Activated effector memory CD4-positive, alpha-beta T cell treated with anti-CD3 and anti-CD28 coated beads, Interleukin-2, amount 50 U/mL, for 16 hours (primary cell): ENCODE results near the gene ILK.

Experiments
- DNase-seq: peaks from one replicate; pipeline ENCODE4 v3.0.0-alpha.2; 2020

Gene ILK

DNA sequence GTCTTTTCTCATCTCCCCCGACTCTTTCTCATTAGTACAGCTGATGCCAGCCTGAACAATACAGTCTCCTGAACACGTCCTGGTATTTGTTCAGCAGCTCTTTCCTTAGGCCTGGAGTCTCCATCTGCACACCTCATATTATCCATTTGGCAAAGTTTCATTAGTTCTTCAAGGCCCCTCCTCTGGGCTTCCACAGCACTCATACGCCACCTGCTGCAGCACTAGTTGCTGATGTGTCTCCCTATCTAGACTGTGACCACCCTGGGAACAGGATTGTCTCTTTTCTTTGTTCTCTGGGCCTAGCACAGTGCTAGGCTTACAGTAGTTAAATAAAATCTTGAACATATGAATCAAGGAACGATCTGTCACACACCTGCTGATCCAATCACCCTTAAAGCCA, 34.9 kb downstream of the ILK start:
- DNase-seq: no peak

- DNase-seq: no peak
These were observed 36.7 kb downstream of the ILK start for GRCh38 chr11:6640036-6640984.

DNA sequence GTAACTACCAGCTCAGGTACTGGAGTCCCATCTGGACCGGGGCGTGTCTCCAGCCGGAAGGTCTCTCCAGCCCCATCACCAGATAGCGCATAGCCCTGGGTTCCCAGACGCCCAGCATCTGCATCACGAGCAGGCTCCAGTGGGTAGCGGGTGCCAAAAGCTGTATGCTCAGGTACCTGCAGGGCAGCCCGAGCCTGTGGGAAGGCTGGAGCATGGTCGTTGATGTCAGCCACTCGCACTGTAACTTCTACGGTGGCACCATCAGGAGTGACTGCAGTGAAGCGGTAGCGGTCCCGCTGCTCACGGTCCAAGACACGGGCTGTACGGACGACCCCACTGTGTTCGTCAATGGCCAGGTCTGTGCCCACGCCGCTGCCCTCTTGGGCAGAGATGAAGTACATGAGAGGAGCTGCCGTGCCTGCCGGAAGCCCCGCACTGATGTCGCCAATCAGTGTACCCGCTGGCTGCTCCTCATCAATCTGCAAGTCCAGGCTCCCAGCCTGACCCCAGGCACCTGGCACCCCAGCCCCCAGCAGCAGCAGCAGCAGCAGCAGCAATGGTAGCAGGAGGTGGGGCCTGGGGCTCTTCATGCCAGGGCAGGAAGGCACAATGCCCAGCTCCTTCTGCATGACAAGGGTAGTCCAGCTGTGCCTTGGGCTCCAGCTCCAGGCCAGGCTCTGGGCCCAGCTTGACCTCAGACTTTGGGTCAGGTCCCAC, 37.6 kb downstream of the ILK start:
- DNase-seq: no peak

- no peak for DNase-seq
These were observed 39.4 kb downstream of the ILK start for GRCh38 chr11:6642957-6643356.

- DNase-seq: no peak
These were observed 42.5 kb downstream of the ILK start for GRCh38 chr11:6646071-6646470.

DNA sequence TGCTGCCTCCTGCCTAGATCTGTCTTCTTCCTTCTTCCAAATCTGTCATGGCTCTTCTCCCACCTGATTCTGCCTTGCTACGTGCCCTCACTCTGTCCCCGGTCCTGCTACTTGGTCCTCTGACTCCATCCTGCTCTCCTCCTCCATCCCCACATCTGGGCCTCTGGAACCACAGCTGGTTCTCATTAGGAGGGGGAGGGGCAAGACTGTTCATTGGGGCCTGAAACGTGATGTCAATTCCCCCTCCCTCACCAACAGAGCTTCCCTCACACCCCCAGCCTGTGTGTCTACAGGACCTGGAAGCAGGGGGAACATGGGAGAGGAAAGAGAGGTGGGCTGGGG, 43.0 kb downstream of the ILK start:
- DNase-seq: no peak

DNA sequence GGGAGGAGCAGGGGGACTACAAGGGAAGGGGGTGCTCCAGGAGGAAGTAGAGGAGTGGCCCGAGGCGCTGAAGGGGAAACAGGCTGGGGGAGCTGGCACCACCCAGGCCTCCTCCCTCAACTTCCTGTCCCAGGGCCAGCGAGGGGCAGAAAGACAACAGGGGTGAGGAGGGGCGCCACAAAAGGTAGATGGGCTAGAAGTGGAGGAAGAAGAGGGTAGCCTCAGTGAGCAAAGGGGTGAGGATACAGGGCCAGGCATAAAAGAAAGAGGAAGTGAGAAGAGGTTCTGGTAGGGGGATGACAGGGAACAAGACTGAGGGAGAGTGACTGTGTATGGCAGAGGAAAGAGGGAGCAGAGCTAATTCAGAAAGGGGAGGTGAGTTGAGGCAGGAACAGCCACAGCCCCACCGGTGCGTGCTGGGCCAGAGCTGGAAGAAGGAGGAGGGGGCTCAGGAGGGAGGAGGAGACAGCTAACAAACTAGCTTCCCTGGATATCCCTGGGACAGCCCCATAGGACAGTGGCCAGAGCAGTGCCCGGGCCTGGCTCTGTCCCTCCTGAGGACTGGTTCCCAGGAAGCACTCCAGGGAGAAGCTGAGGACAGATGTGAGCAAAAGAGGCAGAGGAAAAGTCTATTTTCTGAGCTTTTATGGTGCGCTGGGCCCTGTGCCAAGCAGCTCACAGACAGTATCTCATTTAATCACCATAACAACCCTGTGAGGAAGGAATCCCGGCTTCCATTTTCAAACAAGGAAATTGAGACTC, 43.5 kb downstream of the ILK start:
- peak; percentile 72 for DNase-seq

DNA sequence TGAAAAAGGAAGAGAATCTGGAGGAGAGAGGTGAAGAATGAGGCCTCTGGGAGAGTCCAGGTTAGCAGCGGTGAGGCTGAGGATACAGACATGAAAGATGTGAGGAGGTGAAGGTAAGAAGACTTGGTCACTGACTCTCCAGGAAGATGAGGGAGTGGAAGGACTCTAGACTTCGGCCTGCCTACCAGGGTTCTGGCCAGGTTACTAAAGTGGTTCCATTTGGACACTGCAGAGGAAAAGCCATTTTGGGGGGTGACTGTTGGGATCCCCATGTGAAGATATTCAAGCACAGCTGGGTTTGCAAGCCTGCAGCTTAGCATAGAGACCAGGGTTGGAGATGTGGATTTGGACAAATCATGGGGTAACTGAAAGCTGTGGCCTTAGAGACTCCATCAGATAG, 44.3 kb downstream of the ILK start:
- DNase-seq: no peak

GRCh38 chr11:6648501-6648900, 44.9 kb downstream of the ILK start:
- DNase-seq: no peak

DNA sequence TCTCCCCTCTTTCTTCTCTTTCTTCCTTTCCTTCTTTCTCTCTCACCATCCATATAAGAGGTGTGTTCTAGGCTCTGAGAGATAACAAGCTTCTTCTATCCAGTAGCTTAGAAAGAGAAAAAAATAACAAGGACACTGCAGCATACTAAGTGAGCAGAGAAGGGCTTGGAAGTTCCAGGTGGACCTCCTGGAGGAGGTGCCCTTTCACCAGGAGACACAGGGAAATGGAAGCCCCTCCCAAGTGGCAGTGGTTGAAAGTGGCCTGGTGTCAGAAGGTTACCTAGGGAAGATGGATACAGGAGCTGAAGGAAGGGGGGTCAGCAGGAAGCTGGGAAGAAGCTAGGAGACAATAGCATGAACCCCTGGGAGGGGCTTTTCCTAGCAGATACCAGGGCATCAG, 46.5 kb downstream of the ILK start:
- DNase-seq: no peak

DNA sequence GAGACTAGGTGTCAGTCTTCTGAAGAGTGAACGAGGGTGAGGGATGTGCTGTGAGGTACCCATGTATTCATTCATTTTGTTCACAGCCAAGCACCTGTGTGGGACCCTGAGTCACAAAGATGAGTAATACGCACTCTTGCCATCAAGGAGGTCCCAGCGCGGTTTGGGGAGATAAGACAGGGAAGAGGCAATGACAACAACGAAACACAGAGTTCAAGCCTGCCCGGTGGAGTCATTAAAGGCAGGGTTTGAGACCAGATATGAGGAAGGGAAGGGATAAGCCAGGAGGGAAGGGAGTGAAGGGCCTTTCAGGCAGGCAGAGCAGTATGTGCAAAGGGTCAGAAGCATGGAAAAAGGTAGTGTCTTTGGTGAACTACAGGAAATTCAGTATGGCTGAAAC, 47.4 kb downstream of the ILK start:
- DNase-seq: no peak

DNA sequence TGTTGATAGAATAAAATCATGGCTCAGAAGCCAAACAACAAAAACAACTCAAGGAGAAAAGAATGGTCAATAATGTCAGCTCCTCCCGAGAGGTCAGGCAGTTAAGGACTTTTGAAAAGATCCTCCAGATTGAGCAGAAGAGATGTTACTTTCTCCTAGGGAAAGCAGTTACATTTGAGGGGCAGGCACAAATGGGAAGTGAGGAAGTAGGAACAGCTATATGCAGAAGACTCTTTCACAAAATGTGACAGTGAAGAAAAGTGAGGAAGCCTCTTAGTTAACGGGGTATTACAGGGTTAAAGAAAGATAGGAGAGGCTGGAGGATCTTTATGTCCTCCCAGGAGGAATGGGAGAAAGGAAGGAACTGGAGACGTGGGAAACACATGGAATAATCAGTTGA, 48.6 kb downstream of the ILK start:
- no peak for DNase-seq

- no peak for DNase-seq
These were observed 49.5 kb downstream of the ILK start for GRCh38 chr11:6653097-6653496.

DNA sequence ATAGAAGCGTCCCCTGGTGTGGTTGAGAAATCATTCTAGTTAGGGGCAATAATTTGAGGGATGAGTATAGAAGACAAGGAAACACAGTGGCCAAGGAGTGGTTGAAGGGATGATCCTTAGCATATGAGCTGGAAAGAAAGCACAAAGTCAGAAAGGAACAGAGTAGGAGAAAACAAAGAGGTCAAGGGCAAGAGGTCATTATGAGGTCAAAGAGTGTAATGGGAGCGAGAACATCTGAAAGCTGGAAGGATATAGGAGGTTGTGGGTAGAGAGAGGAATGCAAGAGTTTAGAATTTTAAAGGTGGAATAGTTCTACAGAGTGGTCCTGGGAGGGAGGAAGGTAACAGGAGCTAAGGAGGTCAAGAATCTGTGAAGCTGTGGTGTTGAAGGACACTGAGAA, 50.1 kb downstream of the ILK start:
- DNase-seq: no peak

- no peak for DNase-seq
These were observed 50.9 kb downstream of the ILK start for GRCh38 chr11:6654281-6655019.

DNA sequence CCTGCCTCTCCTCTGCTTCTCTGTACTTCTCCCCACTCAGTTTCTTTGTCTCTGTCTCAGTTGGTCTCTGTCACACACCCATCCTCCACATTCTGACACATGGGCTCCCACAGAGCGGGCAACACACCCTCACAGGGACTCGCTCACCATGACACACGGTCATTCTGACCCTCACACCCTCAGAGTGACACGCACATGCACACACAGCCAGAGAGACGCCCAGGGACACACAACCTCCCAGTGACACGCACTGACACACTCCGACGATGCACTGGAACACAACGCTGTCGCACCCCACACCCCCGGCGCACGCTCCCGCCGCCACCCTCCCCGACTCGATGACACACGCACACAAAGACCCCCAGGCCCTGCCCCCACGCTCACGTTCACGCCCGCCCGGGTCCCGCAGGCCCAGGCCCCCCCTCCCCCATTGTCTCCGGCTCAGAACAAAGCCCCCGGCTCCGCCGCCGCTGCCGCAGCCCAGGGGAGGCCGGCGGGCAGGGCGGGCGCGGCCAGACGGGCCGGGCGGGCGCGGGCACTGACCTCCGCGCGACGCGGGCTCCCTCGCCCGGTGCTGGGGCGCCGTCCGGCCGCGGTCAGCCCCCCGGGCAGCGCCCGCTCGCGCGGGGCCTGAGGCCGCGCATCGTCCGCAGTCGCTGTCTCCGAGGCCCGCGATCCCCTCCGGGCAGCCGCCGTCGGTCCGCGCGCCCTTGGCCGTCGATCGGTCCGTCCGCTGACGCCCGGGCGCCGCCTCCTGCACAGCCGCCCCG, 51.6 kb downstream of the ILK start:
- DNase-seq: peak; percentile 69

DNA sequence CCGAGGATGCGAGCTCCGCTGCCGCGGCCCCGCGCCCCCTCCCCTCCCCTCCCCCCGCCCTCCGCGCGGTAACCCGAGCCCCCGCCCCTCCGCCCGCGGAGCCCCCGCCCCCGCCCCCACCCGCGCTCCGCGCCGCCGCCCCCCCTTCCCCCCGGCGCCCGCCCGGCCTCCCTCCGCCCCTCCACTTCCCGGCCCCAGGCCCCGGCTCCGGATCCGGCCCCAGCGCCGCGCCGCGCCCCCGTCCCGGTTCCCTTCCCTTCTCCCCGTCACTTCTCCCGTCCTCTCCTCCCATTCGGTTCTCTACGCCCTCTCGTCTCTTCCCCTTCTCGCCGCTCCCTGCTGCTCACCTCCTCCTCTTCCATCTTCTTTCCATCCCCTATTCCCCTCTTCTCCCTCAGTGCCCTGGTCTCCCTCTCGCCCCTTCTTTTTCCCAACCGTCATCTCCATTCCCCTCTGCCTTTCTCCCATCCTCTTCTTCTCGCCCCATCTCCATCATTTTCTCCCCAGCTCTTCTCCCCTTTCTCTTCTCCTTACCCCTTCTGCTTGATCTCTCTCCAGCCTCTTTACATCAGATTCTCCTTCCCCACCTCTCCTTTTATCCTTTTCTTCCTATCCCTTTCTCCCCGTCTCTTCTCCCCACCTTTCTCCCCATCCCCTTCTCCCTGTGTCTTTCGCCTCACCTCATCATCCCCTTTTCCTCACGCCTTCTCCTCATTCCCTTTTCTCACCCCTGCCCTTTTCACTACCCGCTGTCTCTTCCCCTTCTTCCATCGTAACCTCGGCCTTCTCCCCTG, 52.4 kb downstream of the ILK start, which contains the start of gene DCHS1:
DCHS1 (minus strand) TSS at position 20 of the 794 bp plus-strand sequence. CDS start 14,196 bp downstream, outside the sequence.
- DNase-seq: no peak

DNA sequence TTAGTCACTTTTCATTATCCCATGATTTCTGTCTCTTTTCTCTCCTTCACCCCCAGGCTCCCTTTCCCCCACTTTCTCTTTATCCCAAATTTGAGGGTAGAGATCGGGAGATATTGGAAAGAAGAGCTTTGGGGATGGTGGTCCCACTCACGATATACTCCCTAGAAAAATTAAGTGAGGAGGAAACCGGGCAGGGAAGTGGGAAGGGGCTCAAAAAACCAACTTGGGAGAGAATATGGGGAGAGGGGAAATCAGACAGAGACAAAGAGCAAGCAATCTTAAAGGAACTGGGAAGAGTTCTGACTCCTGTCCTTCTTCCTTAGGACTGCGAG, 53.0 kb downstream of the ILK start:
- no peak for DNase-seq

DNA sequence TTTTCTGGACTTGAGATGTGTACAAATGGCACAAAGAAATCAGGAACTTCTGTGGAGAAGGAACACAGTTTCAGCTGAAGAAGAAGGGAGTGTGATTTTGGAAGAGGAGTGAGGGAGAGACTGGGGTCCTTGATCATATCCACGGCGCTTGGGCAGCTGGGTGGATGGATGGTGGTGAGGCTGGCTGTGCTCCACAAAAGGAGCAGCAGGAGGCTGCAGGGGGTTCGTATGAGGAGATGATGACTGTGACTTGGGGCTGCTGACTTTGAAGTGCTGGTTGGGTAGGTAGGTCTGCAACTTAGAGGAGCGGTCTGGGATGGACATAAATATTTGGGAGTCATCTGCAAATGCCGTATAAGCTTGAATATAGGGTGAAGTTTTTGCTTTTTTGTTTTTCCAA, 53.4 kb downstream of the ILK start:
- no peak for DNase-seq

- no peak for DNase-seq
These were observed 53.8 kb downstream of the ILK start for GRCh38 chr11:6657346-6657745.

DNA sequence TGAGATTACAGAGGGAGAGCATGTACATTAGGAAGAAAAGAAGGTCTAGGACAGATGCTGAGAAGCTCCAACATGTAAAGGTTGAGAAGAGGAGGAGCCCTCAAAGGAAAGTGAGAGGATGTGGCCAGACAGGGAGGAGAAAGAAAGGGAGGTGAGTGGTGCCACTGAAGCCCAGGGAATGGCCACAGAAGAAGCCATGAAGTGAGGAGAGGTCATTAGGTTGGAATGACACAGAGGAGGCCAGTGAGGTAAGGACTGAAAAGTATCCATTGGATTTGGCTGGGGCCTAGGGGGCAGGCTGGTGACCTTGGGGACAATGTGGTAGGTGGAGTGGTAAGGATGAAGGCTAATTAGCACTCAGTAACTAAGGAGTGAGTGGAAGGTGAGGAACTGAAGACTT, 55.1 kb downstream of the ILK start:
- DNase-seq: no peak
